Endothelial cell of umbilical vein (primary cell): ENCODE data around the gene PNMA8A. TPM values are rescaled to one million over a fixed set of nuclear protein-coding genes. Genes with fewer than 3 reads are reported as not detected.

ENCODE experiments used
- BruUV-seq: library from RNA; stranded (reverse); fragments of 400-500 nt; replicated peaks from 2 replicates; lab custom pipeline; 2021; lab: Mats Ljungman, UMichigan
- CTCF ChIA-PET: fragments of 300-600, 350-600 bp; sonication (Branson Sonifier 250); formaldehyde crosslinking; loops from one replicate; lab custom pipeline; 2021; ENCODE audit warnings: antibody characterized with exemption, inconsistent platforms; lab: Charles Lee
- POLR2A ChIA-PET: fragments of 300-600, 350-600 bp; sonication (Branson Sonifier 250); formaldehyde crosslinking; loops from one replicate; lab custom pipeline; 2021; ENCODE audit warnings: antibody characterized with exemption, inconsistent platforms; lab: Charles Lee
- DNase-seq: peaks from one replicate; pipeline ENCODE4 v3.0.0-alpha.2; 2011; ENCODE audit warnings: low read depth, low spot score
- FAIRE-seq: peaks from 2 replicates; lab custom pipeline; 2011; peaks lifted over from hg19 to GRCh38; lab: Jason Lieb, UNC
- H2AFZ ChIP-seq: 2 replicates; pipeline ENCODE4 v1.6.0; 2012; ENCODE audit warnings: low read depth, low read length, control low read depth, inconsistent platforms
- H3K27ac ChIP-seq: 2 replicates; pipeline ENCODE4 v1.5.1; 2011; ENCODE audit warnings: low read depth, mild to moderate bottlenecking, control low read depth, low read length, moderate library complexity; ENCODE audit not compliant: insufficient read depth
- H3K27me3 ChIP-seq, 2 experiments: 2 replicates each; pipeline versions ENCODE4 v1.6.0 to v1.6.1; 2011; ENCODE audit warnings: low read length in 2 of 2, mixed read lengths in 1 of 2; ENCODE audit not compliant: control insufficient read depth in 2 of 2, insufficient read depth in 2 of 2
- H3K36me3 ChIP-seq, 2 experiments: 2 replicates in 1 of 2; 3 replicates in 1 of 2; pipeline ENCODE4 v1.5.1; 2011; ENCODE audit warnings: low read length in 2 of 2, mild to moderate bottlenecking in 1 of 2, moderate library complexity in 1 of 2; ENCODE audit not compliant: control insufficient read depth in 2 of 2, insufficient read depth in 2 of 2; ENCODE audit errors: extremely low read depth in 1 of 2
- H3K4me1 ChIP-seq: 3 replicates; pipeline ENCODE4 v1.5.1; 2011; ENCODE audit warnings: mild to moderate bottlenecking, low read length; ENCODE audit not compliant: control insufficient read depth, insufficient read depth; ENCODE audit errors: extremely low read depth
- H3K4me2 ChIP-seq: 2 replicates; pipeline ENCODE4 v1.6.1; 2011; ENCODE audit warnings: low read length, control low read depth, mixed read lengths; ENCODE audit not compliant: insufficient read depth
- H3K4me3 ChIP-seq, 3 experiments: fragments of 200-600 bp in 1 of 3; sonication (generic), shearing (Covaris generic) in 1 of 3; replicated peaks in 1 of 3; 2 replicates each; pipeline ENCODE4 v1.5.1; 2011 to 2016; ENCODE audit warnings: control low read depth in 3 of 3, low read length in 3 of 3, mild to moderate bottlenecking in 2 of 3, inconsistent platforms in 1 of 3, low read depth in 1 of 3, moderate library complexity in 1 of 3; ENCODE audit not compliant: insufficient read depth in 1 of 3
- H3K79me2 ChIP-seq: 2 replicates; pipeline ENCODE4 v1.6.0; 2012; ENCODE audit warnings: low read length, inconsistent platforms; ENCODE audit not compliant: control insufficient read depth, insufficient read depth
- H3K9ac ChIP-seq: replicated peaks from 2 replicates; pipeline ENCODE3; 2011; ENCODE audit warnings: low read length, control low read depth; ENCODE audit not compliant: insufficient read depth; ENCODE audit errors: extremely low read depth
- H3K9me1 ChIP-seq: replicated peaks from 3 replicates; pipeline ENCODE4 v1.6.0; 2011; ENCODE audit warnings: mild to moderate bottlenecking, low read length; ENCODE audit not compliant: control insufficient read depth, insufficient read depth; ENCODE audit errors: extremely low read depth
- H3K9me3 ChIP-seq: replicated peaks from 2 replicates; pipeline ENCODE4 v1.5.1; 2012; ENCODE audit warnings: low read length, inconsistent platforms; ENCODE audit not compliant: control insufficient read depth, insufficient read depth
- H4K20me1 ChIP-seq: replicated peaks from 2 replicates; pipeline ENCODE3; 2011; ENCODE audit warnings: mild to moderate bottlenecking, low read length; ENCODE audit not compliant: control insufficient read depth, insufficient read depth; ENCODE audit errors: extremely low read depth
- CTCF ChIP-seq, 2 donors: IDR thresholded peaks; 1 replicate in 1 of 2; 2 replicates in 1 of 2; pipeline ENCODE4 v1.5.1; 2011; ENCODE audit warnings: low read length in 2 of 2, mild to moderate bottlenecking in 2 of 2, moderate library complexity in 2 of 2, control low read depth in 1 of 2, inconsistent platforms in 1 of 2, low read depth in 1 of 2; ENCODE audit not compliant: insufficient read depth in 1 of 2; ENCODE audit errors: extremely low read depth in 1 of 2
- EZH2 ChIP-seq: IDR thresholded peaks from 2 replicates; pipeline ENCODE4 v1.6.1; 2012; ENCODE audit warnings: borderline replicate concordance, low read depth, mild to moderate bottlenecking, moderate library complexity, low read length, inconsistent platforms; ENCODE audit not compliant: severe bottlenecking
- FOS ChIP-seq: IDR thresholded peaks from 2 replicates; pipeline ENCODE4 v1.6.1; 2011; ENCODE audit warnings: mild to moderate bottlenecking, low read length, moderate library complexity, borderline replicate concordance; ENCODE audit not compliant: insufficient read depth
- GATA2 ChIP-seq: IDR thresholded peaks from 2 replicates; pipeline ENCODE4 v1.7.0; 2011; ENCODE audit warnings: low read depth, mild to moderate bottlenecking, moderate library complexity, mixed read lengths, low read length; ENCODE audit not compliant: insufficient read length, insufficient read depth
- JUN ChIP-seq: IDR thresholded peaks from 2 replicates; pipeline ENCODE4 v1.6.1; 2011; ENCODE audit warnings: borderline replicate concordance, low read depth; ENCODE audit not compliant: insufficient read length, insufficient read depth
- MAX ChIP-seq: IDR thresholded peaks from 2 replicates; pipeline ENCODE4 v1.6.1; 2011; ENCODE audit not compliant: insufficient read depth, insufficient read length
- MYC ChIP-seq: IDR thresholded peaks from one replicate; pipeline ENCODE4 v1.6.1; 2011; ENCODE audit warnings: mild to moderate bottlenecking, low read depth, low read length
- POLR2A ChIP-seq: IDR thresholded peaks from 2 replicates; pipeline ENCODE4 v1.6.1; 2012; ENCODE audit warnings: low read depth, mild to moderate bottlenecking, control low read depth, low read length
- POLR2AphosphoS5 ChIP-seq: IDR thresholded peaks from 2 replicates; pipeline ENCODE4 v1.6.1; 2012; ENCODE audit warnings: low read depth, mild to moderate bottlenecking, control low read depth, low read length, moderate library complexity; ENCODE audit not compliant: insufficient read depth
- dilution Hi-C: fragments of 300-500 bp; cut with MboI; formaldehyde crosslinking; loops from one replicate; pipeline ENCODE4 v1.15.0; 2019; ENCODE audit warnings: low sequenced_read_pairs; ENCODE audit not compliant: extremely low pct_ligation_motif_present
- intact Hi-C: fragments of 100-400 bp; cut with micrococcal nuclease; formaldehyde crosslinking; loops from one replicate; pipeline ENCODE4 v1.10.0; 2022
- polyA plus RNA-seq, 4 experiments: library from polyadenylated mRNA; depleted of rRNA in 3 of 4; stranded (reverse) in 3 of 4; unstranded in 1 of 4; fragments of >200 nt; gene quantifications; 2 replicates each; pipeline versions ENCODE4 v1.2.1 to v1.2.3, GENCODE V29; 2011 to 2012; ENCODE audit warnings: missing spikeins in 1 of 4
- total RNA-seq: library from RNA; stranded (reverse); gene quantifications from 2 replicates; pipeline ENCODE4 v1.2.3, GENCODE V29; 2021

PNMA8A gene
- total and polyA plus RNA-seq, 2 donors (not counting 3 experiments of a cell fraction or from before 2014, with no cell fraction given): 0.25 to 0.27 TPM

- H2AFZ ChIP-seq: no peak overlapping the region
- no peak overlapping the region for H3K9ac ChIP-seq
- no peaks in the 10 kb centered on the region for H3K9me3 ChIP-seq
- H4K20me1 ChIP-seq: no peaks in the 10 kb centered on the region
- H3K9me1 ChIP-seq: no peaks in the 10 kb centered on the region
- intact Hi-C loops (no loop called here), dilution Hi-C loops (no loop called here)
- no TSS peak for BruUV-seq
- H3K4me1 ChIP-seq: peaks cover 6% of the 10 kb centered on the region
- DNase-seq (peak; percentile 28), FAIRE-seq (peak; percentile 66)
- TF ChIP-seq GATA2 (no peak), JUN (no peak), POLR2AphosphoS5 (no peak), EZH2 (no peak), CTCF (IDR thresholded peaks at IDR 0.05; ENCODE audit: extremely low read depth in 1 of 2, insufficient read depth in 1 of 2, low read depth in 1 of 2, low read length in 2 of 2) (no peak), MYC (no peak), FOS (peak; percentile 72), MAX (no peak), POLR2A (no peak)
- POLR2A ChIA-PET: no interaction called here
- no peak overlapping the region for H3K4me3 ChIP-seq
- CTCF ChIA-PET: interaction anchor here (1.0 kb wide), 1 partner anchor 11 kb away, joined by 3 read pairs; no protein-coding TSS in a partner anchor
- no peaks in the 10 kb centered on the region for H3K36me3 ChIP-seq
- H3K27me3 ChIP-seq: peaks cover 5 to 8% of the 10 kb centered on the region in 2 experiments
- H3K79me2 ChIP-seq: no peaks in the 10 kb centered on the region
- H3K4me2 ChIP-seq: no peak overlapping the region
- no peak overlapping the region for H3K27ac ChIP-seq
Observed at GRCh38 chr19:46475986-46476385, 4.6 kb upstream of the PNMA8A start.
